Astrocyte of the cerebellum (primary cell): ENCODE data around the gene FRMD4A.
A peak's percentile ranks its signal among the peaks of the same experiment; 100 is the strongest.

Experiments
- DNase-seq: peaks from one replicate; pipeline ENCODE4 v3.0.0-alpha.2; 2011; ENCODE audit warnings: low read depth
- H3K4me3 ChIP-seq: 2 replicates; pipeline ENCODE4 v1.5.1; 2011; ENCODE audit warnings: mild to moderate bottlenecking, low read depth, low read length, moderate library complexity
- in situ Hi-C: cut with HindIII; loops from 2 replicates; pipeline ENCODE4 v1.10.0; 2017; ENCODE audit warnings: low sequenced_read_pairs
- TF ChIP-seq, protein P1 (sequence below): IDR thresholded peaks from 2 replicates; pipeline ENCODE4 v1.5.1; 2012; ENCODE audit warnings: low read length, low read depth, moderate library complexity, mild to moderate bottlenecking; ENCODE audit errors: missing control alignments

Gene FRMD4A

DNA sequence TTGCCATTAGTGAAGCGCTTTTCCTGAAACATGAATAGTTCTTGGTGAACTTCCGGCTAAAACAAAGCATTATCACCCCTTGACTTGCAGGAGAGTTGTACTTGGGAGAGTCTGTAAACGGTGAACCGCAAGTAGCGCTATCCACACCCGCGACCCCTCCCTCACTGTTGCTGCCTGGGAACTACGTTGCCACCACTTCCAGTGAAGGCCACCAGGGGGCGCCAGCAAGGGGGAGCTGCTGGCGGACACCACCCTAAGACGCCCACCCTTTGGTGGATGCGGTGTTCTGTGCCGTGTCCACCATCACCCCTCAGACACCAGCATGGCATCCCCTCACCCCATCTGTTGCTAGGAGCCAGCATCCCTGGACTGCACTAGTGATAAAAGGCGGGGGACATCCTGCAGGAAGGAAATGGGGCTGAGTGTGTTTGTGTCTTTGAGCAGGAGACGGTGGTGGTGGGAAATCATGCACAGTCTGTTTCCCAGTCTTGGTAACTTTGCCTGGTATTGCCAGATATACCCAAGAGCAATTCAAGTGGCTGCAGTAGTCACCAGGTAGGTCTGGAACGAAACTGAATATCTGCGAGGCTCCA is 298.2 kb downstream of the FRMD4A start:
- TF ChIP-seq, protein P1, sequence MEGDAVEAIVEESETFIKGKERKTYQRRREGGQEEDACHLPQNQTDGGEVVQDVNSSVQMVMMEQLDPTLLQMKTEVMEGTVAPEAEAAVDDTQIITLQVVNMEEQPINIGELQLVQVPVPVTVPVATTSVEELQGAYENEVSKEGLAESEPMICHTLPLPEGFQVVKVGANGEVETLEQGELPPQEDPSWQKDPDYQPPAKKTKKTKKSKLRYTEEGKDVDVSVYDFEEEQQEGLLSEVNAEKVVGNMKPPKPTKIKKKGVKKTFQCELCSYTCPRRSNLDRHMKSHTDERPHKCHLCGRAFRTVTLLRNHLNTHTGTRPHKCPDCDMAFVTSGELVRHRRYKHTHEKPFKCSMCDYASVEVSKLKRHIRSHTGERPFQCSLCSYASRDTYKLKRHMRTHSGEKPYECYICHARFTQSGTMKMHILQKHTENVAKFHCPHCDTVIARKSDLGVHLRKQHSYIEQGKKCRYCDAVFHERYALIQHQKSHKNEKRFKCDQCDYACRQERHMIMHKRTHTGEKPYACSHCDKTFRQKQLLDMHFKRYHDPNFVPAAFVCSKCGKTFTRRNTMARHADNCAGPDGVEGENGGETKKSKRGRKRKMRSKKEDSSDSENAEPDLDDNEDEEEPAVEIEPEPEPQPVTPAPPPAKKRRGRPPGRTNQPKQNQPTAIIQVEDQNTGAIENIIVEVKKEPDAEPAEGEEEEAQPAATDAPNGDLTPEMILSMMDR = peak; percentile 66
- DNase-seq = no peak
- in situ Hi-C loops = no loop called here
- H3K4me3 ChIP-seq = no peak overlapping the region

- in situ Hi-C loops = no loop called here
- TF ChIP-seq, protein P1 = no peak
- DNase-seq = no peak
- H3K4me3 ChIP-seq = no peak overlapping the region
Observed at GRCh38 chr10:14026325-14026724, 304.4 kb downstream of the FRMD4A start.

DNA sequence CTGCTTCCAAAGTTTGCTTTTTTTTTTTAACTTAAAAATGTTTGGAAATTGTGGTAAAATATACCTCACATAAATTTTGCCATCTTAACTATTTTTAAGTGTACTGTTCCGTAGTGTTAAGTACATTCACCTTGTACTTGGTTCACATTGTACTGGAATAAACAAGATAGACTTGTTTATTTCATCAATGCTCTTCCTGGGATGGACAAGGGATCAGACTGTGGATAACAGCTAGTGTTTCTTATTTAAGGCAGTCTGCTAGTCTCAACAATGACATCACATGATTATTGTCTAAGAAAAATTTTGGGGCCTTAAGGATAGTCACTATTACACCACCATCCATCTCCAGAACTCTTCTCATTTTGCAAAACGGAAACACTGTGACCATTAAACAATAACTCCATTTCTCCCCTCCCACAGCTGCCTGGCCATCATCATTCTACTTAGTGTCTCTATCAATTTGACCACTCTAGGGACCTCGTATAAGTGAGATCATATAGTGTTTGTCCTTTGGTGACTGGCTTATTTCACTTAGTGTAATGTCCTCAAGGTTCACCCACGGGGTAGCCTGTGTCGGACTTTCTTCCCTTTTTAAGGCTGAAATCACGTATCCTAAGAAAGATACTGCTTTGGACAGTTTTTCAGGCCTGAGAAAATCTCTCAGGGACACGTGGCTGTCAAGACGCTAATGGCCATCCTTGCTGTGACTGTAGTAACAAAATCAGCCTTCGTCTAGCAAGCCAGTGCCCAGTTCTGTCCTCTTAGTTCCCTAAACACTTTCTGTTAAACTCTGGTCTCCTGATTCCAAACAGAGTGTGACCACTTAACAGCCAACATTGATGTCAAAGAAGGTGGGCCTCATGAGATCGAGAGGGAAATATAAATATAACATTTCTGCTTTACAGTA is 305.2 kb downstream of the FRMD4A start:
- DNase-seq = no peak
- in situ Hi-C loops = no loop called here
- TF ChIP-seq, protein P1 = no peak
- H3K4me3 ChIP-seq = no peak overlapping the region

- TF ChIP-seq, protein P1 = no peak
- H3K4me3 ChIP-seq = no peak overlapping the region
- no peak for DNase-seq
- in situ Hi-C loops = no loop called here
Observed at GRCh38 chr10:14024329-14025202, 306.2 kb downstream of the FRMD4A start.

GRCh38 chr10:14023673-14024328 is 306.9 kb downstream of the FRMD4A start:
- TF ChIP-seq, protein P1 = no peak
- DNase-seq = no peak
- in situ Hi-C loops = no loop called here
- H3K4me3 ChIP-seq = no peak overlapping the region
